ENCODE measurements around the gene SLC38A1.
"Not testable (repeated sequence)": the region's sequence is repeated elsewhere in the genome, so short reads cannot be mapped to it uniquely, and the experiment has no call there.

- TF ChIP-seq POLR2A, CTCF (IDR thresholded peaks at IDR 0.05): not testable (repeated sequence)
Observed at GRCh38 chr12:46162549-46163076, 106.2 kb downstream of the SLC38A1 start.
